ENCODE measurements around the gene SLC6A4.

SLC6A4 gene

GRCh38 chr17:30226878-30227277 lies 8.6 kb downstream of the SLC6A4 start:
- no peak overlapping the region for H3K4me3 ChIP-seq (ENCODE audit: low read depth, low read length)

GRCh38 chr17:30225919-30226553 lies 9.5 kb downstream of the SLC6A4 start:
- TF ChIP-seq CTCF (IDR thresholded peaks at IDR 0.05; ENCODE audit: borderline replicate concordance, insufficient read depth, low read depth, low read length): no peak

More at GRCh38 chr17:30226878-30227277, 8.6 kb downstream of the SLC6A4 start:
- TF ChIP-seq CTCF (IDR thresholded peaks at IDR 0.05; ENCODE audit: borderline replicate concordance, insufficient read depth, low read depth, low read length): no peak

GRCh38 chr17:30225112-30225511 lies 10.4 kb downstream of the SLC6A4 start:
- TF ChIP-seq CTCF (IDR thresholded peaks at IDR 0.05; ENCODE audit: borderline replicate concordance, insufficient read depth, low read depth, low read length): no peak
- H3K4me3 ChIP-seq (ENCODE audit: low read depth, low read length): no peak overlapping the region

More at GRCh38 chr17:30225919-30226553, 9.5 kb downstream of the SLC6A4 start:
- no peak overlapping the region for H3K4me3 ChIP-seq (ENCODE audit: low read depth, low read length)

GRCh38 chr17:30224419-30224960 lies 11.0 kb downstream of the SLC6A4 start:
- TF ChIP-seq CTCF (IDR thresholded peaks at IDR 0.05; ENCODE audit: borderline replicate concordance, insufficient read depth, low read depth, low read length): no peak
- no peak overlapping the region for H3K4me3 ChIP-seq (ENCODE audit: low read depth, low read length)

- H3K4me3 ChIP-seq (ENCODE audit: low read depth, low read length): no peak overlapping the region
- TF ChIP-seq CTCF (IDR thresholded peaks at IDR 0.05; ENCODE audit: borderline replicate concordance, insufficient read depth, low read depth, low read length): no peak
Measured at GRCh38 chr17:30222721-30223175, 12.7 kb downstream of the SLC6A4 start.

GRCh38 chr17:30222251-30222650 lies 13.2 kb downstream of the SLC6A4 start:
- TF ChIP-seq CTCF (IDR thresholded peaks at IDR 0.05; ENCODE audit: borderline replicate concordance, insufficient read depth, low read depth, low read length): no peak
- no peak overlapping the region for H3K4me3 ChIP-seq (ENCODE audit: low read depth, low read length)

- no peak for TF ChIP-seq CTCF (IDR thresholded peaks at IDR 0.05; ENCODE audit: borderline replicate concordance, insufficient read depth, low read depth, low read length)
Measured at GRCh38 chr17:30221346-30221745, 14.2 kb downstream of the SLC6A4 start.

More at GRCh38 chr17:30221346-30221745, 14.2 kb downstream of the SLC6A4 start:
- H3K4me3 ChIP-seq (ENCODE audit: low read depth, low read length): no peak overlapping the region
